ENCODE measurements around the gene ANXA10. TPM values are rescaled to one million over a fixed set of nuclear protein-coding genes. Genes with fewer than 3 reads are reported as not detected.

Gene ANXA10, protein sequence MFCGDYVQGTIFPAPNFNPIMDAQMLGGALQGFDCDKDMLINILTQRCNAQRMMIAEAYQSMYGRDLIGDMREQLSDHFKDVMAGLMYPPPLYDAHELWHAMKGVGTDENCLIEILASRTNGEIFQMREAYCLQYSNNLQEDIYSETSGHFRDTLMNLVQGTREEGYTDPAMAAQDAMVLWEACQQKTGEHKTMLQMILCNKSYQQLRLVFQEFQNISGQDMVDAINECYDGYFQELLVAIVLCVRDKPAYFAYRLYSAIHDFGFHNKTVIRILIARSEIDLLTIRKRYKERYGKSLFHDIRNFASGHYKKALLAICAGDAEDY
- total RNA-seq = not detected

GRCh38 chr4:168092176-168092712 lies at the start of gene ANXA10:
TSS of gene ANXA10 (plus strand) at chr4:168092537. CDS start at chr4:168092701, 164 bp downstream.
- DNase-seq (ENCODE audit: low spot score) (no peak), ATAC-seq (ENCODE audit: low FRiP score) (no peak)
- TF ChIP-seq CTCF (IDR thresholded peaks at IDR 0.05) = no peak

DNA sequence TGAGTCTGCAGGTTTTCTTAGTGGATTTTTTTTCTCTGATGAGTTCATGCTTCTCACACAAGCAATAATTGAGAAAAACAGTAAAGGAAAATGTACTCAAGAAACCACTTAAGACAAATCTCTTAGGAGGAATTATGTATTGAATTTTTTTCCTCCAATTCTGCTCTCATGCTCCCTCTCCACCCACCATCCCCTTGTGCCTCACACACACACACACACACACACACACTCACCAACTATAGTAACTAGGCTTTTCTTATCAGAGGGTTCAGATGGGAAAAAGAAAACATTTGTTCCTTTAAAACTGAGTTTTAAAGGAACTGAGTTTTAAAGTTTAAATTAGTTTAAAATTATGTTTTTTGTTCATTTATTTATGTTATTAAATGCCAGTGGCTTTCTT lies 47.0 kb upstream of the ANXA10 start:
- no peak for DNase-seq (ENCODE audit: low spot score)
- no peak for ATAC-seq (ENCODE audit: low FRiP score)
- TF ChIP-seq CTCF (IDR thresholded peaks at IDR 0.05) = no peak

DNA sequence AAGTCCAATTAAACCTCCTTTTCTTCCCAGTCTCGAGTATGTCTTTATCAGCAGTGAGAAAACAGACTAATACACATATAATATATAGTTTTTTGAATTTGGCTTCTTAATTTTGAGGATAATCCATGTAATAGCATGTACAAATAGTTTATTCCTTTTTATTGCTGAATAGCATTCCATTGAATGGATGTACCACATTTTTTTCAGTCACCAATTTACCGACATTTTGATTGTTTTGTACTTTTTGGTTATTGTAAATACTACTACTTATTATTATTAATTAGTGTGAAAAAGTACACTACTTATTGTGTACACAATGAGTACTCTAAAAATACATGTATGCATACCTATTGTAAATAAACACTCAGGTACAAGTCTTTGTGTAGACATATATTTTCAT lies 42.3 kb upstream of the ANXA10 start:
- TF ChIP-seq CTCF (IDR thresholded peaks at IDR 0.05) = no peak
- ATAC-seq (ENCODE audit: low FRiP score) (no peak), DNase-seq (ENCODE audit: low spot score) (no peak)

DNA sequence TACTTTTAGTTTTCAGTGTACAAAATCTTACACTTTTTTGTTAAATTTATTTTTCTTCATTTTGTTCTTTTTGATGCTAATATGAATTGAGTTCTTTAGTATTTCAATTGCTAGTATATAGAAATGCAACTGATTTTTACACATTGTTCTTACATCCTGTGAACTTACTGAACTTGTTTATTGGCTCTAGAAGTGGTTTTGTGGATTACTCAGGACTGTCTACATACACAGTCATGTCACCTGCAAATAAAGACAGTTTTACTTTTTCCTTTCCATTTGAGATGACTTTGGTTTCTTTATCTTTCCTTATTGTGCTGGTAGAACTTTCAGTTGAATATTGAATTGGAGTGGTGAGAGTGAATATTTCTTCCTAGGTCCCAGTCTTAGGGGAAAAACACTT lies 40.8 kb upstream of the ANXA10 start:
- no peak for TF ChIP-seq CTCF (IDR thresholded peaks at IDR 0.05)
- DNase-seq (ENCODE audit: low spot score) (no peak), ATAC-seq (ENCODE audit: low FRiP score) (no peak)

- ATAC-seq (ENCODE audit: low FRiP score) = no peak
- no peak for TF ChIP-seq CTCF (IDR thresholded peaks at IDR 0.05)
- no peak for DNase-seq (ENCODE audit: low spot score)
These were observed 34.9 kb upstream of the ANXA10 start for GRCh38 chr4:168057412-168057811.

- TF ChIP-seq CTCF (IDR thresholded peaks at IDR 0.05) = no peak
- DNase-seq (ENCODE audit: low spot score) = no peak
- ATAC-seq (ENCODE audit: low FRiP score) = no peak
These were observed 33.1 kb upstream of the ANXA10 start for GRCh38 chr4:168059251-168059650.

DNA sequence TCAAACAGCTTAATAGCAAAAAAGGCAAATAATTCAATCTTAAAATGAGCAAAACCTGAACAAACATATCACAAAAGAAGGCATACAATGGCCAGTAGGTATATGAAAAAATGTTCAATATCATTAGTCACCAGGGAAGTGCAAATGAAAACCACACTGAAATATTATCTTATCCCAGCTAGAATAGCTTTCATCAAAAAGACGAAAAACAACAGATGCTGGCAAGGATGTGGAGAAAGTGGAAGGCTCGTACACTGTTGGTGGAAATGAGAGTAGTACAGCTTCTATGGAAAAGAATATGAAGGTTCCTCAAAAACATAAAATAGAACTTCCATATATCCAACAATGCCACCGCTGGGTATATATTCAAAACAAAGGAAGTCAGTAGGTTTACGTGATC lies 29.3 kb upstream of the ANXA10 start:
- DNase-seq (ENCODE audit: low spot score) (no peak), ATAC-seq (ENCODE audit: low FRiP score) (no peak)
- TF ChIP-seq CTCF (IDR thresholded peaks at IDR 0.05) = no peak
